HL-60 (cell line): Measurements from ENCODE around the gene TSPAN31.

Experiments
- DNase-seq, 2 experiments: peaks; one replicate each; pipeline ENCODE4 v3.0.0-alpha.2; 2010 to 2020; ENCODE audit warnings: low read depth in 1 of 2, low spot score in 1 of 2
- H3K27ac ChIP-seq: fragments of 250-450 bp; sonication (Bioruptor Pico); replicated peaks from 2 replicates; pipeline ENCODE4 v1.5.1; 2020; ENCODE audit warnings: mild to moderate bottlenecking, moderate library complexity
- H3K27me3 ChIP-seq: fragments of 250-450 bp; sonication (Bioruptor Pico); 2 replicates; pipeline ENCODE4 v1.5.1; 2021; ENCODE audit warnings: mild to moderate bottlenecking, moderate library complexity; ENCODE audit not compliant: insufficient read depth, poor library complexity, severe bottlenecking
- H3K4me3 ChIP-seq: replicated peaks from 2 replicates; pipeline ENCODE4 v1.5.1; 2011; ENCODE audit warnings: mild to moderate bottlenecking, control low read depth, low read length; ENCODE audit not compliant: insufficient read depth
- CTCF ChIP-seq: IDR thresholded peaks from one replicate; pipeline ENCODE4 v1.5.1; 2011; ENCODE audit warnings: low read length, control low read depth, inconsistent platforms; ENCODE audit not compliant: insufficient read depth
- GABPA ChIP-seq: IDR thresholded peaks from 2 replicates; pipeline ENCODE4 v1.6.1; 2012; ENCODE audit warnings: low read depth
- POLR2AphosphoS5 ChIP-seq: IDR thresholded peaks from 2 replicates; pipeline ENCODE4 v1.6.1; 2012; ENCODE audit warnings: low read depth
- REST ChIP-seq: IDR thresholded peaks from 2 replicates; pipeline ENCODE4 v1.6.1; 2012; ENCODE audit warnings: low read depth; ENCODE audit not compliant: insufficient replicate concordance
- SPI1 ChIP-seq: IDR thresholded peaks from 2 replicates; pipeline ENCODE4 v1.6.1; 2012; ENCODE audit warnings: low read depth, mild to moderate bottlenecking, borderline replicate concordance

The TSPAN31 gene

GRCh38 chr12:57717846-57718640, 26.8 kb upstream of the TSPAN31 start:
- Histone ChIP-seq H3K27me3 (no peaks in the 10 kb centered on the region), H3K27ac (no peak overlapping the region), H3K4me3 (no peak overlapping the region)
- TF ChIP-seq SPI1 (no peak), REST (no peak), POLR2AphosphoS5 (no peak), GABPA (no peak), CTCF (no peak)
- no peak for DNase-seq

- TF ChIP-seq POLR2AphosphoS5 (no peak), SPI1 (no peak), GABPA (no peak), REST (no peak), CTCF (no peak)
- Histone ChIP-seq H3K27me3 (no peaks in the 10 kb centered on the region), H3K27ac (no peak overlapping the region), H3K4me3 (no peak overlapping the region)
- no peak for DNase-seq
Observed at GRCh38 chr12:57718641-57719528, 26.0 kb upstream of the TSPAN31 start.

- TF ChIP-seq GABPA: no peak
- no peak for TF ChIP-seq REST
- no peak for TF ChIP-seq SPI1
- no peak for TF ChIP-seq CTCF
- no peak for TF ChIP-seq POLR2AphosphoS5
- no peak for DNase-seq
- H3K27me3 ChIP-seq: no peaks in the 10 kb centered on the region
- H3K27ac ChIP-seq: no peak overlapping the region
- H3K4me3 ChIP-seq: no peak overlapping the region
Observed at GRCh38 chr12:57719777-57720605, 24.8 kb upstream of the TSPAN31 start.
